ENCODE data around the gene BRINP3.

- no peak for TF ChIP-seq CBFA2T2 (conservative IDR thresholded peaks at IDR 0.05)
- no peak for TF ChIP-seq ZNF282 (CRISPR knock-in tag; IDR thresholded peaks at IDR 0.05)
- TF ChIP-seq ZNF217 (CRISPR knock-in tag; IDR thresholded peaks at IDR 0.05): no peak
- no peak for TF ChIP-seq ZNF592 (IDR thresholded peaks at IDR 0.05)
- TF ChIP-seq SAP30 (IDR thresholded peaks at IDR 0.05; ENCODE audit: borderline replicate concordance, insufficient read depth, low read depth, low read length, poor library complexity, severe bottlenecking): no peak
- TF ChIP-seq NBN (IDR thresholded peaks at IDR 0.05; ENCODE audit: low read depth): no peak
- no peak for TF ChIP-seq CTCF (IDR thresholded peaks at IDR 0.05 in 2 of 3, conservative IDR thresholded peaks at IDR 0.05 in 1 of 3; ENCODE audit: insufficient read depth in 2 of 3, low read depth in 1 of 3, low read length in 3 of 3)
- TF ChIP-seq NFRKB (IDR thresholded peaks at IDR 0.05; ENCODE audit: low read depth): no peak
- TF ChIP-seq L3MBTL2 (IDR thresholded peaks at IDR 0.05): no peak
- no peak for TF ChIP-seq MEIS2 (IDR thresholded peaks at IDR 0.05; ENCODE audit: partially characterized antibody)
- TF ChIP-seq CBFB (CRISPR knock-in tag; IDR thresholded peaks at IDR 0.05): no peak
- no peak for TF ChIP-seq NR2C2 (CRISPR knock-in tag; IDR thresholded peaks at IDR 0.05)
- TF ChIP-seq NR2C2 (tag; IDR thresholded peaks at IDR 0.05): no peak
- no peak for TF ChIP-seq MECOM (CRISPR knock-in tag; IDR thresholded peaks at IDR 0.05)
Observed at GRCh38 chr1:190475421-190476141, 2.1 kb downstream of the BRINP3 start.
